ENCODE data around the gene E2F4. TPM values are rescaled to one million over a fixed set of nuclear protein-coding genes. Genes with fewer than 3 reads are reported as not detected.
A peak's percentile ranks its signal among the peaks of the same experiment; 100 is the strongest.

E2F4 gene
- total and polyA plus RNA-seq, 2 of the 13 experiments (the other 11 are each of a cell fraction or from before 2014, with no cell fraction given): 84.8 to 91.2 TPM

GRCh38 chr16:67191995-67192681 lies at the start of gene E2F4 (continued):
- TF ChIP-seq MYPOP (CRISPR knock-in tag; IDR thresholded peaks at IDR 0.05): peak; percentile 78
- no peak for TF ChIP-seq ZNF740 (CRISPR knock-in tag; IDR thresholded peaks at IDR 0.05)
- no peak for TF ChIP-seq ZNF552 (CRISPR knock-in tag; IDR thresholded peaks at IDR 0.05; ENCODE audit: borderline replicate concordance)
- TF ChIP-seq HCFC1 (IDR thresholded peaks at IDR 0.05; ENCODE audit: low read depth, low read length): peak; percentile 77
- TF ChIP-seq ZNF343 (CRISPR knock-in tag; IDR thresholded peaks at IDR 0.05): no peak
- TF ChIP-seq ZNF670 (CRISPR knock-in tag; IDR thresholded peaks at IDR 0.05; ENCODE audit: borderline replicate concordance): no peak
- peak; percentile 57 for TF ChIP-seq RAD21 (CRISPR knock-in tag; IDR thresholded peaks at IDR 0.05)
- peak; percentile 41; the same call in 1 of the 2 replicates for TF ChIP-seq ZSCAN9 (CRISPR knock-in tag; IDR thresholded peaks at IDR 0.05; ENCODE audit: borderline replicate concordance)
- TF ChIP-seq LRRFIP1 (CRISPR knock-in tag; conservative IDR thresholded peaks at IDR 0.05): 0 out of 2 replicates have a peak, but pooled peaks have one; percentile 8
- TF ChIP-seq ZSCAN20 (CRISPR knock-in tag; IDR thresholded peaks at IDR 0.05; ENCODE audit: borderline replicate concordance): peak; percentile 22; the same call in 1 of the 2 replicates
- TF ChIP-seq ZNF280D (CRISPR knock-in tag; IDR thresholded peaks at IDR 0.05): no peak
- peak; percentile 92; the same call in 1 of the 2 replicates for TF ChIP-seq KDM5B (CRISPR knock-in tag; IDR thresholded peaks at IDR 0.05; ENCODE audit: borderline replicate concordance)
- TF ChIP-seq SRY (CRISPR knock-in tag; IDR thresholded peaks at IDR 0.05): peak; percentile 96
- TF ChIP-seq ETV5 (CRISPR knock-in tag; IDR thresholded peaks at IDR 0.05; ENCODE audit: borderline replicate concordance): peak; percentile 92
- no peak for TF ChIP-seq ZNF879 (CRISPR knock-in tag; IDR thresholded peaks at IDR 0.05)
- TF ChIP-seq ZNF878 (CRISPR knock-in tag; IDR thresholded peaks at IDR 0.05): no peak
- TF ChIP-seq ARNT (IDR thresholded peaks at IDR 0.05): no peak
- peak; percentile 82 for TF ChIP-seq HOXA5 (CRISPR knock-in tag; IDR thresholded peaks at IDR 0.05)
- TF ChIP-seq ZNF235 (CRISPR knock-in tag; IDR thresholded peaks at IDR 0.05; ENCODE audit: borderline replicate concordance): peak; percentile 91; the same call in 1 of the 2 replicates
- TF ChIP-seq ZNF124 (CRISPR knock-in tag; IDR thresholded peaks at IDR 0.05): 0 out of 2 replicates have a peak, but pooled peaks have one; percentile 45
- peak; percentile 86 for TF ChIP-seq ZNF446 (CRISPR knock-in tag; IDR thresholded peaks at IDR 0.05)
- no peak for TF ChIP-seq ZNF7 (CRISPR knock-in tag; IDR thresholded peaks at IDR 0.05)
- 0 out of 2 replicates have a peak, but pooled peaks have one; percentile 29 for TF ChIP-seq NCOA2 (CRISPR knock-in tag; IDR thresholded peaks at IDR 0.05)
